Suprapubic skin (tissue), 4 donors: ENCODE measurements around the gene SNAPC2. TPM values are rescaled to one million over a fixed set of nuclear protein-coding genes. Genes with fewer than 3 reads are reported as not detected.

Source experiments
- DNase-seq, 2 donors: peaks; one replicate each; pipeline ENCODE4 v3.0.0-alpha.2; 2019; ENCODE audit warnings: low spot score in 2 of 2
- H3K27ac ChIP-seq: fragments of 200-600 bp; sonication (generic); one replicate; pipeline ENCODE4 v1.5.1; 2019
- H3K27me3 ChIP-seq: fragments of 200-600 bp; sonication (generic); one replicate; pipeline ENCODE4 v1.5.1; 2019
- H3K36me3 ChIP-seq: fragments of 200-600 bp; sonication (generic); one replicate; pipeline ENCODE4 v1.5.1; 2019
- H3K4me1 ChIP-seq: fragments of 200-600 bp; sonication (generic); one replicate; pipeline ENCODE4 v1.5.1; 2019
- H3K4me3 ChIP-seq: fragments of 200-600 bp; sonication (generic); one replicate; pipeline ENCODE4 v1.5.1; 2019; ENCODE audit warnings: mild to moderate bottlenecking
- H3K9me3 ChIP-seq: fragments of 200-600 bp; sonication (generic); one replicate; pipeline ENCODE4 v1.5.1; 2019
- CTCF ChIP-seq, 2 donors: fragments of 200-600 bp in 1 of 2; fragments of 450-650 bp in 1 of 2; sonication (generic) in 1 of 2; IDR thresholded peaks; one replicate each; pipeline ENCODE4 v1.5.1; 2016 to 2019; ENCODE audit warnings: antibody characterized with exemption in 2 of 2, mild to moderate bottlenecking in 1 of 2, moderate library complexity in 1 of 2
- EP300 ChIP-seq: sonication (generic); formaldehyde crosslinking; IDR thresholded peaks from one replicate; pipeline ENCODE4 v1.6.1; 2017; ENCODE audit warnings: antibody characterized with exemption
- POLR2A ChIP-seq, 2 donors: fragments of 450-650 bp; IDR thresholded peaks; one replicate each; pipeline ENCODE4 v1.6.1; 2017; ENCODE audit warnings: antibody characterized with exemption in 2 of 2, mild to moderate bottlenecking in 2 of 2, moderate library complexity in 2 of 2
- POLR2AphosphoS5 ChIP-seq, 3 donors: sonication (generic); formaldehyde crosslinking; IDR thresholded peaks; one replicate each; pipeline ENCODE4 v1.6.1; 2017; ENCODE audit warnings: antibody characterized with exemption in 3 of 3
- WGBS: methylation state at CpG from one replicate; pipeline ENCODE4 v1.1.5; 2018; 5-methylcytosine and 5-hydroxymethylcytosine counted together
- total RNA-seq, 4 donors: library from RNA; depleted of rRNA; stranded (reverse); fragments of >200 nt; gene quantifications; one replicate each; pipeline ENCODE4 v1.1.0, GENCODE V29; 2016

The SNAPC2 gene
- total RNA-seq: 10 to 100 TPM; 11.1 to 22.3 (median 19.6) TPM

GRCh38 chr19:7919610-7920518 lies at the start of gene SNAPC2:
Gene SNAPC2 (plus strand): TSS chr19:7920338. CDS start chr19:7920367, 29 bp downstream.
- 12% methylated on average over 54 of the region's 62 CpGs for WGBS
- H3K27me3 ChIP-seq: peaks cover 42% of the 10 kb centered on the region
- H3K4me1 ChIP-seq: peaks cover 81% of the 10 kb centered on the region
- H3K27ac ChIP-seq: peak within 1 kb of the TSS; percentile 90
- peaks cover 16% of the 10 kb centered on the region for H3K36me3 ChIP-seq
- peak within 1 kb of the TSS; percentile 77 for H3K4me3 ChIP-seq
- TF ChIP-seq POLR2A (IDR thresholded peaks at IDR 0.05) (no peak), POLR2AphosphoS5 (IDR thresholded peaks at IDR 0.05) (peak in 2 of 3 donors; percentile 87 to 95), CTCF (IDR thresholded peaks at IDR 0.05) (no peak), EP300 (no peak)
- H3K9me3 ChIP-seq: no peaks in the 10 kb centered on the region
- DNase-seq: peak; percentile 98

- H3K36me3 ChIP-seq: no peaks in the 10 kb centered on the region
- TF ChIP-seq CTCF (IDR thresholded peaks at IDR 0.05) (no peak), POLR2A (IDR thresholded peaks at IDR 0.05) (no peak), EP300 (no peak), POLR2AphosphoS5 (IDR thresholded peaks at IDR 0.05) (no peak)
- peak overlapping the region; percentile 59 for H3K27ac ChIP-seq
- 34% methylated on average over 11 of the region's 11 CpGs for WGBS
- peak in 1 of 2 donors; percentile 88 for DNase-seq
- H3K4me1 ChIP-seq: peaks cover 70% of the 10 kb centered on the region
- peaks cover 40% of the 10 kb centered on the region for H3K27me3 ChIP-seq
- no peaks in the 10 kb centered on the region for H3K9me3 ChIP-seq
- peak overlapping the region; percentile 28 for H3K4me3 ChIP-seq
These were observed 49.3 kb upstream of the SNAPC2 start for GRCh38 chr19:7870571-7871436.

GRCh38 chr19:7871437-7872305 lies 48.5 kb upstream of the SNAPC2 start:
- H3K4me3 ChIP-seq: peak overlapping the region; percentile 28
- TF ChIP-seq CTCF (IDR thresholded peaks at IDR 0.05) (no peak), POLR2AphosphoS5 (IDR thresholded peaks at IDR 0.05) (no peak), EP300 (no peak), POLR2A (IDR thresholded peaks at IDR 0.05) (no peak)
- H3K27ac ChIP-seq: peak overlapping the region; percentile 59
- no peaks in the 10 kb centered on the region for H3K36me3 ChIP-seq
- peaks cover 61% of the 10 kb centered on the region for H3K4me1 ChIP-seq
- H3K9me3 ChIP-seq: no peaks in the 10 kb centered on the region
- H3K27me3 ChIP-seq: peaks cover 40% of the 10 kb centered on the region
- WGBS: 4% methylated on average over 32 of the region's 33 CpGs
- peak; percentile 93 to 94 for DNase-seq

- TF ChIP-seq EP300: no peak
- TF ChIP-seq CTCF (IDR thresholded peaks at IDR 0.05): no peak
- no peak for TF ChIP-seq POLR2AphosphoS5 (IDR thresholded peaks at IDR 0.05)
- no peak for TF ChIP-seq POLR2A (IDR thresholded peaks at IDR 0.05)
- Histone ChIP-seq H3K4me3 (peak overlapping the region; percentile 28), H3K27me3 (peaks cover 38% of the 10 kb centered on the region), H3K9me3 (no peaks in the 10 kb centered on the region), H3K36me3 (no peaks in the 10 kb centered on the region), H3K27ac (no peak overlapping the region), H3K4me1 (peaks cover 58% of the 10 kb centered on the region)
- 70% methylated on average over 15 of the region's 47 CpGs for WGBS
- no peak for DNase-seq
These were observed 47.6 kb upstream of the SNAPC2 start for GRCh38 chr19:7872306-7873204.
